IMR-90 (cell line): ENCODE data around the gene DMAP1. TPM values are rescaled to one million over a fixed set of nuclear protein-coding genes. Genes with fewer than 3 reads are reported as not detected.

Experiments
- ATAC-seq: fragments of 200-7000 bp; cut with Tn5 transposase; 2 replicates; pipeline ENCODE4 v1.9.1; 2020; ENCODE audit warnings: low read depth, mild to moderate bottlenecking, moderate library complexity
- BruUV-seq: library from RNA; stranded (reverse); fragments of 400-500 nt; replicated peaks from 2 replicates; lab custom pipeline; 2021; lab: Mats Ljungman, UMichigan
- CTCF ChIA-PET: fragments of 300-600 bp; formaldehyde crosslinking; extraction: SDS; loops from one replicate; lab custom pipeline; 2021; ENCODE audit warnings: antibody characterized with exemption; lab: Yijun Ruan, JAX
- POLR2A ChIA-PET: fragments of 300-600 bp; sonication (Branson Sonifier 250); formaldehyde crosslinking; loops from one replicate; lab custom pipeline; 2022; ENCODE audit warnings: antibody characterized with exemption; ENCODE audit not compliant: unreplicated experiment; lab: Charles Lee
- DNase-seq: peaks from one replicate; pipeline ENCODE4 v3.0.0; 2013
- H2AFZ ChIP-seq: replicated peaks from 2 replicates; pipeline ENCODE3; 2013; ENCODE audit warnings: low read length, mild to moderate bottlenecking; ENCODE audit not compliant: poor library complexity
- H2AK5ac ChIP-seq: 2 replicates; pipeline ENCODE4 v1.6.1; 2013; ENCODE audit warnings: low read depth, low read length, inconsistent platforms
- H2AK9ac ChIP-seq: replicated peaks from 2 replicates; pipeline ENCODE3; 2013; ENCODE audit warnings: mild to moderate bottlenecking, low read depth, low read length, moderate library complexity; ENCODE audit not compliant: poor library complexity
- H2BK120ac ChIP-seq: 2 replicates; pipeline ENCODE4 v1.6.1; 2013; ENCODE audit warnings: low read depth, low read length, inconsistent platforms
- H2BK15ac ChIP-seq: 3 replicates; pipeline ENCODE4 v1.6.1; 2013; ENCODE audit warnings: low read depth, low read length, inconsistent platforms
- H2BK20ac ChIP-seq: 2 replicates; pipeline ENCODE4 v1.6.1; 2013; ENCODE audit warnings: low read depth, mild to moderate bottlenecking, inconsistent platforms, low read length, moderate library complexity
- H2BK5ac ChIP-seq: 2 replicates; pipeline ENCODE4 v1.6.1; 2013; ENCODE audit warnings: mild to moderate bottlenecking, low read depth, low read length, inconsistent platforms; ENCODE audit not compliant: poor library complexity, severe bottlenecking
- H3K14ac ChIP-seq: replicated peaks from 2 replicates; pipeline ENCODE4 v1.6.1; 2013; ENCODE audit warnings: low read depth, low read length, inconsistent platforms
- H3K18ac ChIP-seq: 2 replicates; pipeline ENCODE4 v1.6.1; 2013; ENCODE audit warnings: low read depth, low read length, control low read depth
- H3K23ac ChIP-seq: 2 replicates; pipeline ENCODE4 v1.6.1; 2013; ENCODE audit warnings: low read depth, low read length, inconsistent platforms
- H3K27ac ChIP-seq: 2 replicates; pipeline ENCODE4 v1.5.1; 2013; ENCODE audit warnings: mild to moderate bottlenecking, control low read depth, low read length; ENCODE audit not compliant: insufficient read depth
- H3K27me3 ChIP-seq: 2 replicates; pipeline ENCODE4 v1.6.1; 2013; ENCODE audit warnings: low read length; ENCODE audit not compliant: control insufficient read depth, insufficient read depth
- H3K36me3 ChIP-seq: 2 replicates; pipeline ENCODE4 v1.6.1; 2013; ENCODE audit warnings: low read length, mixed read lengths; ENCODE audit not compliant: control insufficient read depth, insufficient read depth
- H3K4ac ChIP-seq: 2 replicates; pipeline ENCODE4 v1.6.1; 2013; ENCODE audit warnings: low read depth, low read length, inconsistent platforms
- H3K4me1 ChIP-seq: 2 replicates; pipeline ENCODE4 v1.6.1; 2013; ENCODE audit warnings: low read length, mixed read lengths; ENCODE audit not compliant: control insufficient read depth, insufficient read depth
- H3K4me2 ChIP-seq: 2 replicates; pipeline ENCODE4 v1.6.1; 2013; ENCODE audit warnings: low read depth, mild to moderate bottlenecking, control low read depth, low read length, moderate library complexity
- H3K4me3 ChIP-seq: 2 replicates; pipeline ENCODE4 v1.5.1; 2013; ENCODE audit warnings: low read depth, mild to moderate bottlenecking, control low read depth, low read length, moderate library complexity; ENCODE audit not compliant: insufficient read depth
- H3K56ac ChIP-seq: 2 replicates; pipeline ENCODE4 v1.6.1; 2013; ENCODE audit warnings: low read length, inconsistent platforms; ENCODE audit not compliant: insufficient read depth; ENCODE audit errors: extremely low read depth
- H3K79me1 ChIP-seq, 2 experiments: 2 replicates each; pipeline ENCODE4 v1.6.1; 2013; ENCODE audit warnings: low read length in 2 of 2, inconsistent platforms in 1 of 2, low read depth in 1 of 2
- H3K9ac ChIP-seq: 2 replicates; pipeline ENCODE4 v1.6.1; 2013; ENCODE audit warnings: low read depth, low read length, control low read depth
- H3K9me1 ChIP-seq: 2 replicates; pipeline ENCODE4 v1.6.1; 2013; ENCODE audit warnings: low read length, inconsistent platforms; ENCODE audit not compliant: insufficient read depth
- H3K9me3 ChIP-seq: 2 replicates; pipeline ENCODE4 v1.6.1; 2013; ENCODE audit warnings: low read length; ENCODE audit not compliant: control insufficient read depth, insufficient read depth
- H4K20me1 ChIP-seq: 2 replicates; pipeline ENCODE4 v1.6.1; 2013; ENCODE audit warnings: low read length, inconsistent platforms; ENCODE audit not compliant: insufficient read depth
- H4K5ac ChIP-seq: 2 replicates; pipeline ENCODE4 v1.6.1; 2013; ENCODE audit warnings: mild to moderate bottlenecking, low read depth, low read length, control low read depth
- H4K8ac ChIP-seq, 2 experiments: 2 replicates each; pipeline ENCODE4 v1.6.1; 2013; ENCODE audit warnings: low read depth in 2 of 2, low read length in 2 of 2, control low read depth in 1 of 2, inconsistent platforms in 1 of 2
- H4K91ac ChIP-seq: 2 replicates; pipeline ENCODE4 v1.6.1; 2013; ENCODE audit warnings: low read depth, low read length, inconsistent platforms; ENCODE audit not compliant: insufficient read depth
- CTCF ChIP-seq: conservative IDR thresholded peaks from 2 replicates; pipeline ENCODE4 v1.5.1; 2012; ENCODE audit warnings: mild to moderate bottlenecking, low read depth, low read length, improper control_type of control experiment
- MAFK ChIP-seq: IDR thresholded peaks from 2 replicates; pipeline ENCODE4 v1.6.1; 2012; ENCODE audit warnings: low read depth, low read length, improper control_type of control experiment
- POLR2A ChIP-seq: IDR thresholded peaks from 2 replicates; pipeline ENCODE4 v1.6.1; 2012; ENCODE audit warnings: mild to moderate bottlenecking, low read depth, low read length
- RFX5 ChIP-seq: IDR thresholded peaks from 2 replicates; pipeline ENCODE4 v1.8.0; 2012; ENCODE audit warnings: low read depth, mild to moderate bottlenecking, low read length, moderate library complexity
- dilution Hi-C: fragments of 300-500 bp; cut with HindIII; formaldehyde crosslinking; loops from one replicate; pipeline ENCODE4 v1.14.3; 2018; ENCODE audit warnings: low sequenced_read_pairs; ENCODE audit not compliant: unreplicated experiment
- in situ Hi-C: fragments of 300-500 bp; cut with MboI; formaldehyde crosslinking; loops from 3 replicates; pipeline ENCODE4 v1.14.3; 2019; ENCODE audit warnings: low sequenced_read_pairs, inconsistent platforms, mixed read lengths
- intact Hi-C: fragments of 100-400 bp; cut with micrococcal nuclease; formaldehyde crosslinking; loops from 2 replicates; pipeline ENCODE4 v1.10.0; 2022
- polyA plus RNA-seq, 3 experiments: library from polyadenylated mRNA; depleted of rRNA; stranded (reverse); fragments of >200 nt; gene quantifications; 2 replicates each; pipeline ENCODE4 v1.2.3, GENCODE V29; 2012; ENCODE audit warnings: low replicate concordance in 1 of 3
- total RNA-seq: library from RNA; depleted of rRNA; stranded (reverse); fragments of >200 nt; gene quantifications from 2 replicates; pipeline ENCODE4 v1.2.3, GENCODE V29; 2012

Gene DMAP1
- total and polyA plus RNA-seq, 2 of the 4 experiments (the other 2 are of a cell fraction): 22.2 to 34.3 TPM

GRCh38 chr1:44208226-44208625, 5.0 kb upstream of the DMAP1 start:
- Histone ChIP-seq H2AFZ (no peak overlapping the region), H3K56ac (no peak overlapping the region), H3K4me1 (no peaks in the 10 kb centered on the region; the same call in 1 of the 2 replicates), H3K27me3 (no peaks in the 10 kb centered on the region), H4K8ac (no peak overlapping the region), H3K14ac (no peak overlapping the region), H2BK15ac (no peak overlapping the region), H3K9me1 (peaks cover 9% of the 10 kb centered on the region; the same call in 1 of the 2 replicates), H3K23ac (no peak overlapping the region), H3K4ac (no peak overlapping the region), H4K5ac (no peak overlapping the region), H2BK20ac (no peak overlapping the region), H3K18ac (no peak overlapping the region), H4K91ac (no peak overlapping the region), H4K20me1 (no peaks in the 10 kb centered on the region), H3K79me1 (no peaks in the 10 kb centered on the region), H3K4me3 (no peak overlapping the region), H2BK5ac (no peak overlapping the region), H3K9ac (no peak overlapping the region), H3K27ac (no peak overlapping the region), H2AK9ac (no peak overlapping the region), H3K4me2 (no peak overlapping the region), H2BK120ac (no peak overlapping the region), H2AK5ac (no peak overlapping the region), H3K36me3 (no peaks in the 10 kb centered on the region), H3K9me3 (no peaks in the 10 kb centered on the region)
- POLR2A ChIA-PET: no interaction called here
- no peak for DNase-seq
- ATAC-seq: no peak
- intact Hi-C loops: no loop called here
- TF ChIP-seq POLR2A (no peak), MAFK (no peak), RFX5 (no peak), CTCF (no peak)
- BruUV-seq: no TSS peak
- CTCF ChIA-PET: no interaction called here
- dilution Hi-C loops: no loop called here
- in situ Hi-C loops: no loop called here
